Vagina (tissue), 2 donors: ENCODE measurements around the gene ABRAXAS1. TPM values are rescaled to one million over a fixed set of nuclear protein-coding genes. Genes with fewer than 3 reads are reported as not detected.
A peak's percentile ranks its signal among the peaks of the same experiment; 100 is the strongest.
"Not testable (repeated sequence)": the region's sequence is repeated elsewhere in the genome, so short reads cannot be mapped to it uniquely, and the experiment has no call there.

Experiments used
- DNase-seq, 2 donors: peaks; one replicate each; pipeline ENCODE4 v3.0.0-alpha.2; 2017; ENCODE audit errors: extremely low spot score in 2 of 2
- H3K27ac ChIP-seq: fragments of 200-600 bp; sonication (generic); one replicate; pipeline ENCODE4 v1.5.1; 2019
- H3K27me3 ChIP-seq: fragments of 200-600 bp; sonication (generic); one replicate; pipeline ENCODE4 v1.5.1; 2019
- H3K36me3 ChIP-seq, 2 donors: fragments of 200-600 bp; sonication (generic); one replicate each; pipeline ENCODE4 v1.5.1; 2017 to 2019
- H3K4me1 ChIP-seq: fragments of 200-600 bp; sonication (generic); one replicate; pipeline ENCODE4 v1.5.1; 2019
- H3K4me3 ChIP-seq, 2 donors: fragments of 200-600 bp; sonication (generic); 1 replicate in 1 of 2; 2 replicates in 1 of 2; pipeline ENCODE4 v1.5.1; 2016 to 2019
- H3K9me3 ChIP-seq: fragments of 200-600 bp; sonication (generic); one replicate; pipeline ENCODE4 v1.5.1; 2019
- POLR2A ChIP-seq, 2 donors: fragments of 450-650 bp; IDR thresholded peaks; one replicate each; pipeline ENCODE4 v1.6.1; 2017; ENCODE audit warnings: antibody characterized with exemption in 2 of 2, mild to moderate bottlenecking in 2 of 2, moderate library complexity in 2 of 2
- POLR2AphosphoS5 ChIP-seq, 2 donors: sonication (generic); formaldehyde crosslinking; IDR thresholded peaks; one replicate each; pipeline ENCODE4 v1.9.0; 2017; ENCODE audit warnings: antibody characterized with exemption in 2 of 2, mild to moderate bottlenecking in 2 of 2, low read depth in 1 of 2; ENCODE audit not compliant: insufficient read depth in 1 of 2
- intact Hi-C: fragments of 100-400 bp; cut with DNase I; formaldehyde crosslinking; loops from one replicate; pipeline ENCODE4 v1.15.1; 2023
- total RNA-seq: library from RNA; depleted of rRNA; stranded (reverse); fragments of >200 nt; gene quantifications from one replicate; pipeline ENCODE4 v1.2.3, GENCODE V29; 2016
- TF ChIP-seq, protein P1 (sequence below), 3 experiments: fragments of 450-650 bp in 2 of 3; fragments of 200-600 bp in 1 of 3; sonication (generic) in 1 of 3; IDR thresholded peaks; one replicate each; pipeline ENCODE4 v1.5.1; 2017 to 2019; ENCODE audit warnings: antibody characterized with exemption in 3 of 3, mild to moderate bottlenecking in 2 of 3, moderate library complexity in 2 of 3

The ABRAXAS1 gene
- total RNA-seq, 1 donor from 2014 or later: 11.5 TPM

DNA sequence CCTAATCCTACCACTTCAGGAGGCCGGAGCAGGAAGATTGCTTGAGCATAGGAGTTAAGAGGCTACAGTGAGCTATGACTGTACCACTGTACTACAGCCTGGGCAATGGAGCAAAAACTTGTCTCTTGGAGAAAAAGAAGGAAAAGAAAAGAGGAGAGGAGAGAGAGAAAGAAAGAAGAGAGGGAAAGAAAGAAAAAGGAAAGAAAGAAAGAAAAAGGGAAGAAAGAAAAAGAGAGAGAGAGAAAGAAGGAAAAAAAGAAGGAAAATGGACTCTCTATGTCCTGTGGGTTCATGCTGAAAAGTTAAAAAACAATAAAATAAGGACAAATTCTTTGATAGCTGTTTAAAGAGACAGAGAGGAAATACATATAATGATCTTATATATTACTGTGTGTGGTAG is 13.3 kb upstream of the ABRAXAS1 start:
- H3K9me3 ChIP-seq: no peaks in the 10 kb centered on the region
- no peak for DNase-seq
- TF ChIP-seq POLR2A (IDR thresholded peaks at IDR 0.05) (no peak), POLR2AphosphoS5 (IDR thresholded peaks at IDR 0.05; ENCODE audit: insufficient read depth in 1 of 2, low read depth in 1 of 2) (no peak)
- TF ChIP-seq, protein P1, sequence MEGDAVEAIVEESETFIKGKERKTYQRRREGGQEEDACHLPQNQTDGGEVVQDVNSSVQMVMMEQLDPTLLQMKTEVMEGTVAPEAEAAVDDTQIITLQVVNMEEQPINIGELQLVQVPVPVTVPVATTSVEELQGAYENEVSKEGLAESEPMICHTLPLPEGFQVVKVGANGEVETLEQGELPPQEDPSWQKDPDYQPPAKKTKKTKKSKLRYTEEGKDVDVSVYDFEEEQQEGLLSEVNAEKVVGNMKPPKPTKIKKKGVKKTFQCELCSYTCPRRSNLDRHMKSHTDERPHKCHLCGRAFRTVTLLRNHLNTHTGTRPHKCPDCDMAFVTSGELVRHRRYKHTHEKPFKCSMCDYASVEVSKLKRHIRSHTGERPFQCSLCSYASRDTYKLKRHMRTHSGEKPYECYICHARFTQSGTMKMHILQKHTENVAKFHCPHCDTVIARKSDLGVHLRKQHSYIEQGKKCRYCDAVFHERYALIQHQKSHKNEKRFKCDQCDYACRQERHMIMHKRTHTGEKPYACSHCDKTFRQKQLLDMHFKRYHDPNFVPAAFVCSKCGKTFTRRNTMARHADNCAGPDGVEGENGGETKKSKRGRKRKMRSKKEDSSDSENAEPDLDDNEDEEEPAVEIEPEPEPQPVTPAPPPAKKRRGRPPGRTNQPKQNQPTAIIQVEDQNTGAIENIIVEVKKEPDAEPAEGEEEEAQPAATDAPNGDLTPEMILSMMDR (IDR thresholded peaks at IDR 0.05): no peak
- H3K4me1 ChIP-seq: no peaks in the 10 kb centered on the region
- no peaks in the 10 kb centered on the region for H3K27me3 ChIP-seq
- no peak overlapping the region for H3K4me3 ChIP-seq
- H3K27ac ChIP-seq: no peak overlapping the region
- no peaks in the 10 kb centered on the region for H3K36me3 ChIP-seq
- intact Hi-C loops: loop anchor here (10.0 kb wide), 1 partner anchor 137 kb away; no protein-coding TSS in a partner anchor

- not testable (repeated sequence) for H3K4me1 ChIP-seq, H3K4me3 ChIP-seq, H3K36me3 ChIP-seq, DNase-seq, H3K27ac ChIP-seq, H3K9me3 ChIP-seq, H3K27me3 ChIP-seq
- intact Hi-C loops: loop anchor here (10.0 kb wide), 1 partner anchor 138 kb away; no protein-coding TSS in a partner anchor
Measured at GRCh38 chr4:83496085-83496917, 11.4 kb upstream of the ABRAXAS1 start.

DNA sequence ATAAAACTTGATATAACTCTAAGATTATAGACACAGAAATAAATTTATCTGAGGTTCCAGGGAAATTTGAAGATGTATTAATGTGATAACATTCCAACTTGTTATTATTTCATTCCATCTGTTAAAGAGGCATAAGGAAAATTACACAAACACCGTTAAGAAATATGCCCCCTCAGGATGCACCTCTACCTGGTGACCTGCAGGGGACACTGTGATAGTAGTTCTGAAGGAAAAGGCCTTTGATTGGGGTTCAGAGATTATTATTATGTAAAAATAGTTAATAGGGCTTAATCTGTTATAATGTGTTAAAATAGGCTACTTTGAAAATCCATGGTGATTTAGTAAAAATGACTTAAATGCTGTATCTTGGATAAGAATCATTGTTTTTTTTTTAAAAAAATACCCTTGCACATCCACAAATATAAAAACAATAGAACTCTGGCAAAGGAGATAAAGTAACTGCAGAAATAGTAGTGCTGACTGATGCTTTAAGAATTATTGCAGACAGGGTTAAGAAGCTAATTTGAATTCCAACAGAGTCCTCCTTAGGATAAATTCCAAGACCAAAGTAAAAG is 6.1 kb upstream of the ABRAXAS1 start:
- H3K9me3 ChIP-seq: no peaks in the 10 kb centered on the region
- no peak for DNase-seq
- no peak overlapping the region for H3K27ac ChIP-seq
- H3K4me3 ChIP-seq: no peak overlapping the region
- intact Hi-C loops: loop anchor here (10.0 kb wide), 1 partner anchor 144 kb away; no protein-coding TSS in a partner anchor
- H3K36me3 ChIP-seq: no peaks in the 10 kb centered on the region
- TF ChIP-seq POLR2A (IDR thresholded peaks at IDR 0.05) (no peak), POLR2AphosphoS5 (IDR thresholded peaks at IDR 0.05; ENCODE audit: insufficient read depth in 1 of 2, low read depth in 1 of 2) (no peak)
- TF ChIP-seq, protein P1 (IDR thresholded peaks at IDR 0.05): peak in 2 of 3 experiments; percentile 15 to 29
- H3K27me3 ChIP-seq: no peaks in the 10 kb centered on the region
- no peaks in the 10 kb centered on the region for H3K4me1 ChIP-seq

DNA sequence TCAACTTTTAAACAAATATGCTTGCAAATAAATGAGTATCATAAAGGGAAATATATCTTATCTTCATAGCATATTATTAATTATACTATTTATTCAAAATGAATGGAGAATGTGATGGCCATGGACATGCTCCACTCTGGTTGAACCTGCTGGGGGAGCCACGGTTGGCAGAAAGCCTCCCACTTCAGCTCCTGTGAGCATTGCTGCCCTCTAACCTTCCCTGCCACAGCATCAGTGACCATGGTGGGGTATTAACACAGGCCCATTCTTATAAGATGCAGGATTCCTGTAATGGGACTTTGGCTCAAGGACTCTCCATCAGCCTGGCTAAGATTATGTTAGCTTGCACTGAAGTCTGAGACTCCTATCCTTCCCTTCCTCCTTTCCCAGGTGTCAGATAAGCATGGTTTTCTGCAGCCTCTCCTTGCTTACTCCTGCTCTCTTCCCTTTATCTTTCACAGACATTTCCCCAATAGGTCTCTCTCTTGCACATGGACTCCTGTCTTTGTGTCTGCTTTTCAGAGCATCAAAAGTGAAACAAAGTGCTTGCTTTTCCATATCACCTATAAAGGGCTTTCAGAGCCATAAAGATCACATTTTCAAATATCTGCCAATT is 4.9 kb upstream of the ABRAXAS1 start:
- Histone ChIP-seq H3K27me3 (no peaks in the 10 kb centered on the region), H3K36me3 (no peaks in the 10 kb centered on the region), H3K4me3 (no peak overlapping the region), H3K4me1 (peaks cover 6% of the 10 kb centered on the region), H3K9me3 (no peaks in the 10 kb centered on the region), H3K27ac (no peak overlapping the region)
- TF ChIP-seq, protein P1 (IDR thresholded peaks at IDR 0.05): no peak
- TF ChIP-seq POLR2A (IDR thresholded peaks at IDR 0.05) (no peak), POLR2AphosphoS5 (IDR thresholded peaks at IDR 0.05; ENCODE audit: insufficient read depth in 1 of 2, low read depth in 1 of 2) (no peak)
- intact Hi-C loops: loop anchor here (10.0 kb wide), 1 partner anchor 145 kb away; no protein-coding TSS in a partner anchor
- DNase-seq: no peak

GRCh38 chr4:83486457-83487129 is 1.7 kb upstream of the ABRAXAS1 start:
- H3K4me1 ChIP-seq: peaks cover 23% of the 10 kb centered on the region
- H3K9me3 ChIP-seq: no peaks in the 10 kb centered on the region
- no peak overlapping the region for H3K27ac ChIP-seq
- H3K36me3 ChIP-seq: no peaks in the 10 kb centered on the region
- TF ChIP-seq POLR2AphosphoS5 (IDR thresholded peaks at IDR 0.05; ENCODE audit: insufficient read depth in 1 of 2, low read depth in 1 of 2) (no peak), POLR2A (IDR thresholded peaks at IDR 0.05) (no peak)
- TF ChIP-seq, protein P1 (IDR thresholded peaks at IDR 0.05): no peak
- H3K27me3 ChIP-seq: no peaks in the 10 kb centered on the region
- H3K4me3 ChIP-seq: no peak overlapping the region
- DNase-seq: no peak
- intact Hi-C loops: no loop called here
